Measurements from ENCODE around the gene RTP1.

GRCh38 chr3:187213616-187214015, 16.3 kb downstream of the RTP1 start:
- TF ChIP-seq ZNF277 (CRISPR knock-in tag; IDR thresholded peaks at IDR 0.05; ENCODE audit: borderline replicate concordance) (no peak), E2F4 (CRISPR knock-in tag; IDR thresholded peaks at IDR 0.05; ENCODE audit: low read depth) (no peak), HDAC1 (IDR thresholded peaks at IDR 0.05) (no peak)
